ENCODE results near the gene HOXB5. TPM values are rescaled to one million over a fixed set of nuclear protein-coding genes. Genes with fewer than 3 reads are reported as not detected.

The HOXB5 gene
- total RNA-seq, 1 donor from 2014 or later, result 31.1 TPM

GRCh38 chr17:48545539-48545938, 48.0 kb downstream of the HOXB5 start:
- peak overlapping the region; percentile 99 for H3K27ac Mint-ChIP-seq
- H3K4me1 Mint-ChIP-seq, result peaks cover 71% of the 10 kb centered on the region
- H3K27me3 Mint-ChIP-seq (ENCODE audit: low read depth), result no peaks in the 10 kb centered on the region
- DNase-seq (ENCODE audit: low spot score in 2 of 2, unreplicated experiment in 2 of 2), result no peak
- H3K4me3 Mint-ChIP-seq, result peak overlapping the region; percentile 91
- no peak for TF ChIP-seq CTCF (IDR thresholded peaks at IDR 0.05; ENCODE audit: unreplicated experiment)
- peaks cover 24% of the 10 kb centered on the region for H3K36me3 Mint-ChIP-seq
- H3K9me3 Mint-ChIP-seq, result no peaks in the 10 kb centered on the region

GRCh38 chr17:48545022-48545375, 48.6 kb downstream of the HOXB5 start, which contains the start of gene HOXB2:
TSS of gene HOXB2 (minus strand) at chr17:48545109. CDS start at chr17:48544911, 198 bp downstream.
- H3K9me3 Mint-ChIP-seq, result no peaks in the 10 kb centered on the region
- peak within 1 kb of the TSS; percentile 91 for H3K4me3 Mint-ChIP-seq
- peaks cover 21% of the 10 kb centered on the region for H3K36me3 Mint-ChIP-seq
- H3K4me1 Mint-ChIP-seq, result peaks cover 72% of the 10 kb centered on the region
- peak within 1 kb of the TSS; percentile 99 for H3K27ac Mint-ChIP-seq
- no peaks in the 10 kb centered on the region for H3K27me3 Mint-ChIP-seq (ENCODE audit: low read depth)
- no peak for TF ChIP-seq CTCF (IDR thresholded peaks at IDR 0.05; ENCODE audit: unreplicated experiment)
- no peak for DNase-seq (ENCODE audit: low spot score in 2 of 2, unreplicated experiment in 2 of 2)

- Mint-ChIP-seq H3K9me3 (no peaks in the 10 kb centered on the region), H3K4me3 (peak overlapping the region; percentile 91), H3K36me3 (peaks cover 16% of the 10 kb centered on the region), H3K27me3 (ENCODE audit: low read depth) (no peaks in the 10 kb centered on the region), H3K4me1 (peaks cover 72% of the 10 kb centered on the region), H3K27ac (peak overlapping the region; percentile 99)
- TF ChIP-seq CTCF (IDR thresholded peaks at IDR 0.05; ENCODE audit: unreplicated experiment), result no peak
- DNase-seq (ENCODE audit: low spot score in 2 of 2, unreplicated experiment in 2 of 2), result peak; percentile 79
These were observed 49.1 kb downstream of the HOXB5 start for GRCh38 chr17:48544349-48545021.

DNA sequence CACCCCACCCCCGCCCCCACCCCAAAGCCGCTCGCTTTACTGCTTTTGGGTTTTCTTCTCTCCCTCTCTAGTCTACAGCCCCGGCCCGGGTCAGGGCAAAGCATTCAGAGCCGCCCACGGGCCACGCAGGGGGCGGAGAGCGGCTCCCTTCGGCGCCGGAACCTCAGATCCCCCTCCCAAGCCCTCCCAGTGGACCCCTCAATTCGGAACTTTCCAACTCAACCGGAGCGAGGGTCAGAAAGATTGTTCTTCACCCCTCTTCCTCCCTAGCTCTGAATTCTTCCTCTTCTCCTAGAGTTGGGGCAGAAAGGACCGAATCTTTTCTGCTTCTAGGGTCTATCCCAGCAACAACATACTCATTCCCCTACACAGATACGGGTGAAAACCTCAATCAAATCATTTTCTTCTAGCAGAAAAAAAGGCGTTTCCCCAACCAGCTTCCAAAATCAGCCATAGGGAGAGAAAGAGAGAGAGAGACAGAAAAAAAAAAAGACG, 49.7 kb downstream of the HOXB5 start:
- Mint-ChIP-seq H3K4me3 (peak overlapping the region; percentile 91), H3K4me1 (peaks cover 74% of the 10 kb centered on the region)
- no peak for TF ChIP-seq CTCF (IDR thresholded peaks at IDR 0.05; ENCODE audit: unreplicated experiment)

DNA sequence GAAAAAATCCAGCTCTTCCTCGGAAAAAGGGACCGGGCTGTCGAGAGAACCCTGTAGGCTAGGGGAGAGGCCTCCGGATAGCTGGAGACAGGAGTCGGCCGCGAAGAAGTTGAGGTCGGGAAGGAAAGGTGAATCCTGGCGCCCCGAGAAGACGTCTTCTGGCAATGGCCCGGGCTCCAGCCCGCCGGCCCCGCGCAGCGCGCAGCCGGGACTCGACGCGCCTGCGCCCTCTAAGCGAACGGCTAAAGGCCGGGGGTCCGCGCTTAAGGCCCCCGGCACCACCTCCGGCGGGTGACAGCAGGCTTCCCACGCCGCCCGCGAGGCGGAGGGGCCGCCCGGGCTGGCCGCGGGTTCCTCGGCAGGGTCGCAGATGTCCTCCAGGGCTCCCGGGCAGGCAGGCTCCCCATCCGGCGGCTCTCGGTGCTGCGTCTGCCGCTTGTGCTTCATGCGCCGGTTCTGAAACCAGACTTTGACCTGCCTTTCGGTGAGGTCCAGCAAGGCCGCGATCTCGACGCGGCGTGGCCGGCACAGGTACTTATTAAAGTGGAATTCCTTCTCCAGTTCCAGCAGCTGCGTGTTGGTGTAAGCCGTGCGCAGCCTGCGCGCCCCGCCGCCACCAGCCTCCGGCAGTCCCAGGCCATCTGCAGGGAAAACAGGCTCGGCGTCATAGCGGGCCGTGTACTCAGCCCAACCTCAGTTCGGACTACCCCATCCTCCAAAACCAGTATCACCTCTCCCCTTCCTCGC, 50.3 kb downstream of the HOXB5 start:
- H3K4me1 Mint-ChIP-seq, result peaks cover 70% of the 10 kb centered on the region
- H3K36me3 Mint-ChIP-seq, result peaks cover 13% of the 10 kb centered on the region
- no peaks in the 10 kb centered on the region for H3K27me3 Mint-ChIP-seq (ENCODE audit: low read depth)
- peak in 1 of 2 experiments; percentile 68 for DNase-seq (ENCODE audit: low spot score in 2 of 2, unreplicated experiment in 2 of 2)
- peak overlapping the region; percentile 99 for H3K27ac Mint-ChIP-seq
- TF ChIP-seq CTCF (IDR thresholded peaks at IDR 0.05; ENCODE audit: unreplicated experiment), result no peak
- H3K9me3 Mint-ChIP-seq, result no peaks in the 10 kb centered on the region
- H3K4me3 Mint-ChIP-seq, result peak overlapping the region; percentile 91

More for the DNA sequence above, 49.7 kb downstream of the HOXB5 start:
- Mint-ChIP-seq H3K27me3 (ENCODE audit: low read depth) (no peaks in the 10 kb centered on the region), H3K36me3 (peaks cover 13% of the 10 kb centered on the region), H3K27ac (peak overlapping the region; percentile 99), H3K9me3 (no peaks in the 10 kb centered on the region)
- DNase-seq (ENCODE audit: low spot score in 2 of 2, unreplicated experiment in 2 of 2), result no peak

Data from mesothelial cell of epicardium (in vitro differentiated cells).